HG03469 (cell line): Measurements from ENCODE around the gene DEPDC1.
"Not testable (repeated sequence)": the region's sequence is repeated elsewhere in the genome, so short reads cannot be mapped to it uniquely, and the experiment has no call there.

Experiments
- ATAC-seq: cut with Tn5 transposase; IDR thresholded peaks from one replicate; pipeline ENCODE4 v1.9.1; 2021; ENCODE audit warnings: mild to moderate bottlenecking, moderate library complexity, moderate number of reproducible peaks; ENCODE audit not compliant: unreplicated experiment

DEPDC1 gene

GRCh38 chr1:68479501-68479900 is 17.4 kb downstream of the DEPDC1 start:
- ATAC-seq: no peak

GRCh38 chr1:68478662-68479061 is 18.2 kb downstream of the DEPDC1 start:
- no peak for ATAC-seq

GRCh38 chr1:68476626-68477025 is 20.3 kb downstream of the DEPDC1 start:
- ATAC-seq: not testable (repeated sequence)

- ATAC-seq: no peak
Observed at GRCh38 chr1:68473060-68473459, 23.8 kb downstream of the DEPDC1 start.

- no peak for ATAC-seq
Observed at GRCh38 chr1:68470388-68470970, 26.4 kb downstream of the DEPDC1 start.

- ATAC-seq: no peak
Observed at GRCh38 chr1:68464891-68465290, 32.0 kb downstream of the DEPDC1 start.

GRCh38 chr1:68460935-68461334 is 35.9 kb downstream of the DEPDC1 start:
- no peak for ATAC-seq

GRCh38 chr1:68459796-68460195 is 37.1 kb downstream of the DEPDC1 start:
- no peak for ATAC-seq

GRCh38 chr1:68459091-68459490 is 37.8 kb downstream of the DEPDC1 start:
- no peak for ATAC-seq

- no peak for ATAC-seq
Observed at GRCh38 chr1:68456202-68456601, 40.7 kb downstream of the DEPDC1 start.

- no peak for ATAC-seq
Observed at GRCh38 chr1:68454534-68454933, 42.3 kb downstream of the DEPDC1 start.

GRCh38 chr1:68453060-68453670 is 43.7 kb downstream of the DEPDC1 start:
- ATAC-seq: no peak

GRCh38 chr1:68449901-68450300 is 47.0 kb downstream of the DEPDC1 start, which contains the start of gene RPE65:
RPE65 (minus strand) TSS chr1:68449954; CDS start chr1:68449905, 49 bp downstream.
- ATAC-seq: no peak

GRCh38 chr1:68448365-68448764 is 48.5 kb downstream of the DEPDC1 start:
- ATAC-seq: no peak

GRCh38 chr1:68445709-68446108 is 51.2 kb downstream of the DEPDC1 start:
- ATAC-seq: no peak

GRCh38 chr1:68442822-68443556 is 53.9 kb downstream of the DEPDC1 start:
- peak; percentile 87 for ATAC-seq

GRCh38 chr1:68442006-68442405 is 54.9 kb downstream of the DEPDC1 start:
- no peak for ATAC-seq

- ATAC-seq: no peak
Observed at GRCh38 chr1:68438310-68438709, 58.6 kb downstream of the DEPDC1 start.

GRCh38 chr1:68433395-68433794 is 63.5 kb downstream of the DEPDC1 start:
- no peak for ATAC-seq

- ATAC-seq: no peak
Observed at GRCh38 chr1:68431076-68431475, 65.8 kb downstream of the DEPDC1 start.

- no peak for ATAC-seq
Observed at GRCh38 chr1:68429233-68429808, 67.6 kb downstream of the DEPDC1 start.

- no peak for ATAC-seq
Observed at GRCh38 chr1:68426594-68426993, 70.3 kb downstream of the DEPDC1 start.
